HepG2 (cell line): ENCODE data around the gene KHK. TPM values are rescaled to one million over a fixed set of nuclear protein-coding genes. Genes with fewer than 3 reads are reported as not detected.
A peak's percentile ranks its signal among the peaks of the same experiment; 100 is the strongest.

Experiments used
- ARID2 ChIP-seq: sonication (generic); formaldehyde crosslinking; IDR thresholded peaks from 2 replicates; pipeline ENCODE4 v1.8.1; 2022; ENCODE audit warnings: mild to moderate bottlenecking, missing genetic modification reagents, borderline replicate concordance
- ELF4 ChIP-seq: sonication (generic); formaldehyde crosslinking; IDR thresholded peaks from 2 replicates; pipeline ENCODE4 v1.5.0; 2020; ENCODE audit warnings: missing genetic modification reagents, mild to moderate bottlenecking, moderate library complexity, borderline replicate concordance
- GPN1 ChIP-seq: sonication (generic); formaldehyde crosslinking; IDR thresholded peaks from 2 replicates; pipeline ENCODE4 v1.5.1; 2020; ENCODE audit warnings: missing genetic modification reagents, borderline replicate concordance
- HNRNPUL1 ChIP-seq: fragments of 200-400 bp; formaldehyde crosslinking; IDR thresholded peaks from 2 replicates; pipeline ENCODE4 v1.6.1; 2017; ENCODE audit warnings: low read depth, mild to moderate bottlenecking, low read length, moderate library complexity
- IRF2 ChIP-seq: IDR thresholded peaks from 2 replicates; pipeline ENCODE4 v1.6.1; 2018; ENCODE audit warnings: missing genetic modification reagents, missing compliant biosample characterization
- KDM2A ChIP-seq: sonication (generic); formaldehyde crosslinking; IDR thresholded peaks from 2 replicates; pipeline ENCODE4 v1.4.0; 2020; ENCODE audit warnings: low read depth, missing genetic modification reagents, borderline replicate concordance
- MIER3 ChIP-seq: IDR thresholded peaks from 2 replicates; pipeline ENCODE4 v1.6.1; 2016; ENCODE audit warnings: missing compliant biosample characterization, borderline replicate concordance
- PLSCR1 ChIP-seq: sonication (generic); formaldehyde crosslinking; IDR thresholded peaks from 2 replicates; pipeline ENCODE4 v1.5.0; 2020; ENCODE audit warnings: missing genetic modification reagents, mild to moderate bottlenecking, borderline replicate concordance
- SCMH1 ChIP-seq: sonication (generic); formaldehyde crosslinking; IDR thresholded peaks from 2 replicates; pipeline ENCODE4 v1.9.0; 2021; ENCODE audit warnings: missing genetic modification reagents, mild to moderate bottlenecking, borderline replicate concordance
- SSRP1 ChIP-seq: IDR thresholded peaks from 2 replicates; pipeline ENCODE4 v1.6.1; 2016; ENCODE audit warnings: control low read depth
- TARDBP ChIP-seq: sonication (generic); formaldehyde crosslinking; IDR thresholded peaks from 2 replicates; pipeline ENCODE4 v1.8.0; 2022; ENCODE audit warnings: mild to moderate bottlenecking, missing genetic modification reagents
- TBL1XR1 ChIP-seq: fragments of 150-350 bp; IDR thresholded peaks from 2 replicates; pipeline ENCODE4 v1.6.1; 2014; ENCODE audit warnings: borderline replicate concordance, low read length; ENCODE audit not compliant: partially characterized antibody
- TFAP4 ChIP-seq: sonication (generic); IDR thresholded peaks from 2 replicates; pipeline ENCODE4 v1.6.1; 2016; ENCODE audit warnings: low read depth, borderline replicate concordance
- ZBTB14 ChIP-seq: sonication (generic); formaldehyde crosslinking; IDR thresholded peaks from 2 replicates; pipeline ENCODE4 v1.4.0; 2020; ENCODE audit warnings: missing genetic modification reagents
- ZBTB2 ChIP-seq: sonication (generic); formaldehyde crosslinking; IDR thresholded peaks from 2 replicates; pipeline ENCODE4 v1.8.0; 2022; ENCODE audit warnings: low read depth, missing genetic modification reagents
- ZBTB34 ChIP-seq: sonication (generic); formaldehyde crosslinking; IDR thresholded peaks from 2 replicates; pipeline ENCODE4 v1.8.0; 2022; ENCODE audit warnings: mild to moderate bottlenecking, missing genetic modification reagents
- ZBTB42 ChIP-seq: sonication (generic); formaldehyde crosslinking; IDR thresholded peaks from 2 replicates; pipeline ENCODE4 v1.5.0; 2020; ENCODE audit warnings: mild to moderate bottlenecking, missing genetic modification reagents
- ZFP37 ChIP-seq: sonication (generic); formaldehyde crosslinking; IDR thresholded peaks from 2 replicates; pipeline ENCODE4 v1.4.0; 2020; ENCODE audit warnings: missing genetic modification reagents, borderline replicate concordance
- ZNF17 ChIP-seq: sonication (generic); formaldehyde crosslinking; IDR thresholded peaks from 2 replicates; pipeline ENCODE4 v1.5.0; 2020; ENCODE audit warnings: mild to moderate bottlenecking, missing genetic modification reagents
- ZNF460 ChIP-seq: sonication (generic); formaldehyde crosslinking; IDR thresholded peaks from 2 replicates; pipeline ENCODE4 v1.5.1; 2020; ENCODE audit warnings: missing genetic modification reagents, mild to moderate bottlenecking, borderline replicate concordance
- ZNF768 ChIP-seq: sonication (generic); formaldehyde crosslinking; IDR thresholded peaks from 2 replicates; pipeline ENCODE4 v1.4.0; 2020; ENCODE audit warnings: missing genetic modification reagents
- ZNF776 ChIP-seq: sonication (generic); formaldehyde crosslinking; IDR thresholded peaks from 2 replicates; pipeline ENCODE4 v1.4.0; 2020; ENCODE audit warnings: mild to moderate bottlenecking, missing genetic modification reagents
- ZSCAN30 ChIP-seq: sonication (generic); formaldehyde crosslinking; IDR thresholded peaks from 2 replicates; pipeline ENCODE4 v1.5.0; 2020; ENCODE audit warnings: mild to moderate bottlenecking, missing genetic modification reagents
- ZSCAN9 ChIP-seq: IDR thresholded peaks from 2 replicates; pipeline ENCODE4 v1.6.1; 2016; ENCODE audit warnings: borderline replicate concordance
- polyA plus RNA-seq, 8 experiments: library from polyadenylated mRNA; depleted of rRNA in 3 of 8; stranded (reverse) in 7 of 8; unstranded in 1 of 8; fragments of >200 nt; fragmentation: Illumina TruSeq in 4 of 8; extraction: Trizol in 4 of 8; gene quantifications; 2 replicates each; pipeline versions ENCODE4 v1.2.1 to v1.2.3, GENCODE V29; 2011 to 2016; ENCODE audit warnings: low read depth in 4 of 8, missing spikeins in 1 of 8, mixed read lengths in 1 of 8; ENCODE audit not compliant: insufficient read depth in 1 of 8
- total RNA-seq, 5 experiments: library from RNA; depleted of rRNA; stranded (reverse); fragments of >200 nt; fragmentation: Illumina TruSeq; extraction: Trizol; gene quantifications; 2 replicates each; pipeline ENCODE4 v1.2.3, GENCODE V29; 2016; ENCODE audit warnings: low read depth in 1 of 5

Gene KHK
- total and polyA plus RNA-seq, 2 of the 13 experiments (the other 11 are each of a cell fraction or from before 2014, with no cell fraction given) = 40.9 to 99.2 TPM

GRCh38 chr2:27093430-27094352, 7.1 kb downstream of the KHK start (continued):
- no peak for TF ChIP-seq ELF4 (CRISPR knock-in tag)
- TF ChIP-seq ZNF460 (CRISPR knock-in tag) = no peak
- TF ChIP-seq ZBTB2 (CRISPR knock-in tag) = no peak
- peak; percentile 91; the same call in 1 of the 2 replicates for TF ChIP-seq TFAP4
- TF ChIP-seq ZNF17 (CRISPR knock-in tag) = no peak
- 0 out of 2 replicates have a peak, but pooled peaks have one; percentile 93 for TF ChIP-seq ZFP37 (CRISPR knock-in tag)
- TF ChIP-seq GPN1 (CRISPR knock-in tag) = no peak
- TF ChIP-seq TARDBP (CRISPR knock-in tag) = peak; percentile 83
- peak; percentile 46; the same call in 1 of the 2 replicates for TF ChIP-seq ZSCAN9
- no peak for TF ChIP-seq ZNF776 (CRISPR knock-in tag)
- TF ChIP-seq PLSCR1 (CRISPR knock-in tag) = no peak
- 0 out of 2 replicates have a peak, but pooled peaks have one; percentile 78 for TF ChIP-seq ARID2 (CRISPR knock-in tag)
- TF ChIP-seq SCMH1 (CRISPR knock-in tag) = no peak
- no peak for TF ChIP-seq ZBTB14 (CRISPR knock-in tag)
- TF ChIP-seq ZBTB42 = no peak
- TF ChIP-seq KDM2A = peak; percentile 54; the same call in 1 of the 2 replicates
- peak; percentile 78; the same call in 1 of the 2 replicates for TF ChIP-seq ZBTB34 (CRISPR knock-in tag)
- no peak; the same call in none of the 2 replicates for TF ChIP-seq SSRP1 (CRISPR knock-in tag)
- TF ChIP-seq ZNF768 = peak; percentile 69; the same call in 1 of the 2 replicates
- TF ChIP-seq MIER3 = peak; percentile 29; the same call in 1 of the 2 replicates
- peak; percentile 94 for TF ChIP-seq IRF2 (CRISPR knock-in tag)
- TF ChIP-seq TBL1XR1 = no peak
- TF ChIP-seq HNRNPUL1 = peak; percentile 98
- TF ChIP-seq ZSCAN30 (CRISPR knock-in tag) = no peak
